ENCODE data around the gene LRCOL1. TPM values are rescaled to one million over a fixed set of nuclear protein-coding genes. Genes with fewer than 3 reads are reported as not detected.

Gene LRCOL1
- total and polyA plus RNA-seq, 2 of the 8 experiments (the other 6 are each of a cell fraction or from before 2014, with no cell fraction given) = not detected

DNA sequence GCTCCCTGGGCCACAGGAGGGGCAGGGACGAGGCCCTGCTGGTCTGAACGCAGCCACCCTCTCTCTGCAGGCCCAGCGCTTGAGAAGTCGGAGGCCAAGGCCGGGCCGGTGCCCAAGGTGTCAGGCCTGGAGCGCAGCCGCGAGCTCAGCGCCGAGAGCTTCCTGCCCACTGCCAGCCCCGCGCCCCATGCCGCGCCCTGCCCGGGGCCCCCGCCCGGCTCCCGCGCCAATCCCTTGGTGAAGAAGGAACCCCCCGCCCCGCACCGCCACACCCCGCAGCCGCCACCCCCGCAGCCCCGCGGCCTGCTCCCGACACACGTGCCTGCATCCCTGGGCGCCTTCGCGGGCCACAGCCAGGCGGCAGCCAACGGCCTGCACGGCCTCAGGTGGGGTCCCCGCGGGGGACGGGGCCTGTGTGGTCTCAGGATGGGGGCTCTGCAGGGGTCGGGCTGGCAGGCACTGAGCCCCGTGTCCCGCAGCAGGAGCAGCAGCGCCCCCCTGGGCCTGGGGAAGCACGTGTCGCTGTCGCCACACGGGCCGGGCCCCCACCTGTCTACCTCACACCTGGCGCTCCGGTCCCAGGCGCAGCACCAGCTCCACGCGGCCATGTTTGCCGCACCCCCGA lies 40.4 kb downstream of the LRCOL1 start (continued):
- TF ChIP-seq SRF (IDR thresholded peaks at IDR 0.05; ENCODE audit: low read depth, low read length) (no peak), SAP30 (IDR thresholded peaks at IDR 0.05; ENCODE audit: insufficient read depth, insufficient replicate concordance, low read length) (no peak), SUZ12 (IDR thresholded peaks at IDR 0.05; ENCODE audit: low read length) (no peak), PHF8 (conservative IDR thresholded peaks at IDR 0.05; ENCODE audit: low read depth, low read length) (no peak), FOSL1 (IDR thresholded peaks at IDR 0.05; ENCODE audit: insufficient read depth, low read depth, low read length) (no peak), SIN3A (conservative IDR thresholded peaks at IDR 0.05 in 1 of 2, IDR thresholded peaks at IDR 0.05 in 1 of 2; ENCODE audit: low read depth in 1 of 2, low read length in 2 of 2) (no peak)
- TF ChIP-seq, protein P1, sequence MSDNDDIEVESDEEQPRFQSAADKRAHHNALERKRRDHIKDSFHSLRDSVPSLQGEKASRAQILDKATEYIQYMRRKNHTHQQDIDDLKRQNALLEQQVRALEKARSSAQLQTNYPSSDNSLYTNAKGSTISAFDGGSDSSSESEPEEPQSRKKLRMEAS (IDR thresholded peaks at IDR 0.05) = no peak
- TF ChIP-seq, protein P2, sequence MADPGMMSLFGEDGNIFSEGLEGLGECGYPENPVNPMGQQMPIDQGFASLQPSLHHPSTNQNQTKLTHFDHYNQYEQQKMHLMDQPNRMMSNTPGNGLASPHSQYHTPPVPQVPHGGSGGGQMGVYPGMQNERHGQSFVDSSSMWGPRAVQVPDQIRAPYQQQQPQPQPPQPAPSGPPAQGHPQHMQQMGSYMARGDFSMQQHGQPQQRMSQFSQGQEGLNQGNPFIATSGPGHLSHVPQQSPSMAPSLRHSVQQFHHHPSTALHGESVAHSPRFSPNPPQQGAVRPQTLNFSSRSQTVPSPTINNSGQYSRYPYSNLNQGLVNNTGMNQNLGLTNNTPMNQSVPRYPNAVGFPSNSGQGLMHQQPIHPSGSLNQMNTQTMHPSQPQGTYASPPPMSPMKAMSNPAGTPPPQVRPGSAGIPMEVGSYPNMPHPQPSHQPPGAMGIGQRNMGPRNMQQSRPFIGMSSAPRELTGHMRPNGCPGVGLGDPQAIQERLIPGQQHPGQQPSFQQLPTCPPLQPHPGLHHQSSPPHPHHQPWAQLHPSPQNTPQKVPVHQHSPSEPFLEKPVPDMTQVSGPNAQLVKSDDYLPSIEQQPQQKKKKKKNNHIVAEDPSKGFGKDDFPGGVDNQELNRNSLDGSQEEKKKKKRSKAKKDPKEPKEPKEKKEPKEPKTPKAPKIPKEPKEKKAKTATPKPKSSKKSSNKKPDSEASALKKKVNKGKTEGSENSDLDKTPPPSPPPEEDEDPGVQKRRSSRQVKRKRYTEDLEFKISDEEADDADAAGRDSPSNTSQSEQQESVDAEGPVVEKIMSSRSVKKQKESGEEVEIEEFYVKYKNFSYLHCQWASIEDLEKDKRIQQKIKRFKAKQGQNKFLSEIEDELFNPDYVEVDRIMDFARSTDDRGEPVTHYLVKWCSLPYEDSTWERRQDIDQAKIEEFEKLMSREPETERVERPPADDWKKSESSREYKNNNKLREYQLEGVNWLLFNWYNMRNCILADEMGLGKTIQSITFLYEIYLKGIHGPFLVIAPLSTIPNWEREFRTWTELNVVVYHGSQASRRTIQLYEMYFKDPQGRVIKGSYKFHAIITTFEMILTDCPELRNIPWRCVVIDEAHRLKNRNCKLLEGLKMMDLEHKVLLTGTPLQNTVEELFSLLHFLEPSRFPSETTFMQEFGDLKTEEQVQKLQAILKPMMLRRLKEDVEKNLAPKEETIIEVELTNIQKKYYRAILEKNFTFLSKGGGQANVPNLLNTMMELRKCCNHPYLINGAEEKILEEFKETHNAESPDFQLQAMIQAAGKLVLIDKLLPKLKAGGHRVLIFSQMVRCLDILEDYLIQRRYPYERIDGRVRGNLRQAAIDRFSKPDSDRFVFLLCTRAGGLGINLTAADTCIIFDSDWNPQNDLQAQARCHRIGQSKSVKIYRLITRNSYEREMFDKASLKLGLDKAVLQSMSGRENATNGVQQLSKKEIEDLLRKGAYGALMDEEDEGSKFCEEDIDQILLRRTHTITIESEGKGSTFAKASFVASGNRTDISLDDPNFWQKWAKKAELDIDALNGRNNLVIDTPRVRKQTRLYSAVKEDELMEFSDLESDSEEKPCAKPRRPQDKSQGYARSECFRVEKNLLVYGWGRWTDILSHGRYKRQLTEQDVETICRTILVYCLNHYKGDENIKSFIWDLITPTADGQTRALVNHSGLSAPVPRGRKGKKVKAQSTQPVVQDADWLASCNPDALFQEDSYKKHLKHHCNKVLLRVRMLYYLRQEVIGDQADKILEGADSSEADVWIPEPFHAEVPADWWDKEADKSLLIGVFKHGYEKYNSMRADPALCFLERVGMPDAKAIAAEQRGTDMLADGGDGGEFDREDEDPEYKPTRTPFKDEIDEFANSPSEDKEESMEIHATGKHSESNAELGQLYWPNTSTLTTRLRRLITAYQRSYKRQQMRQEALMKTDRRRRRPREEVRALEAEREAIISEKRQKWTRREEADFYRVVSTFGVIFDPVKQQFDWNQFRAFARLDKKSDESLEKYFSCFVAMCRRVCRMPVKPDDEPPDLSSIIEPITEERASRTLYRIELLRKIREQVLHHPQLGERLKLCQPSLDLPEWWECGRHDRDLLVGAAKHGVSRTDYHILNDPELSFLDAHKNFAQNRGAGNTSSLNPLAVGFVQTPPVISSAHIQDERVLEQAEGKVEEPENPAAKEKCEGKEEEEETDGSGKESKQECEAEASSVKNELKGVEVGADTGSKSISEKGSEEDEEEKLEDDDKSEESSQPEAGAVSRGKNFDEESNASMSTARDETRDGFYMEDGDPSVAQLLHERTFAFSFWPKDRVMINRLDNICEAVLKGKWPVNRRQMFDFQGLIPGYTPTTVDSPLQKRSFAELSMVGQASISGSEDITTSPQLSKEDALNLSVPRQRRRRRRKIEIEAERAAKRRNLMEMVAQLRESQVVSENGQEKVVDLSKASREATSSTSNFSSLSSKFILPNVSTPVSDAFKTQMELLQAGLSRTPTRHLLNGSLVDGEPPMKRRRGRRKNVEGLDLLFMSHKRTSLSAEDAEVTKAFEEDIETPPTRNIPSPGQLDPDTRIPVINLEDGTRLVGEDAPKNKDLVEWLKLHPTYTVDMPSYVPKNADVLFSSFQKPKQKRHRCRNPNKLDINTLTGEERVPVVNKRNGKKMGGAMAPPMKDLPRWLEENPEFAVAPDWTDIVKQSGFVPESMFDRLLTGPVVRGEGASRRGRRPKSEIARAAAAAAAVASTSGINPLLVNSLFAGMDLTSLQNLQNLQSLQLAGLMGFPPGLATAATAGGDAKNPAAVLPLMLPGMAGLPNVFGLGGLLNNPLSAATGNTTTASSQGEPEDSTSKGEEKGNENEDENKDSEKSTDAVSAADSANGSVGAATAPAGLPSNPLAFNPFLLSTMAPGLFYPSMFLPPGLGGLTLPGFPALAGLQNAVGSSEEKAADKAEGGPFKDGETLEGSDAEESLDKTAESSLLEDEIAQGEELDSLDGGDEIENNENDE (IDR thresholded peaks at IDR 0.05; ENCODE audit: insufficient replicate concordance, low read length) = no peak

Measured in H1 (cell line).